Measurements from ENCODE around the gene CCDC120. TPM values are rescaled to one million over a fixed set of nuclear protein-coding genes. Genes with fewer than 3 reads are reported as not detected.

CCDC120 gene, protein sequence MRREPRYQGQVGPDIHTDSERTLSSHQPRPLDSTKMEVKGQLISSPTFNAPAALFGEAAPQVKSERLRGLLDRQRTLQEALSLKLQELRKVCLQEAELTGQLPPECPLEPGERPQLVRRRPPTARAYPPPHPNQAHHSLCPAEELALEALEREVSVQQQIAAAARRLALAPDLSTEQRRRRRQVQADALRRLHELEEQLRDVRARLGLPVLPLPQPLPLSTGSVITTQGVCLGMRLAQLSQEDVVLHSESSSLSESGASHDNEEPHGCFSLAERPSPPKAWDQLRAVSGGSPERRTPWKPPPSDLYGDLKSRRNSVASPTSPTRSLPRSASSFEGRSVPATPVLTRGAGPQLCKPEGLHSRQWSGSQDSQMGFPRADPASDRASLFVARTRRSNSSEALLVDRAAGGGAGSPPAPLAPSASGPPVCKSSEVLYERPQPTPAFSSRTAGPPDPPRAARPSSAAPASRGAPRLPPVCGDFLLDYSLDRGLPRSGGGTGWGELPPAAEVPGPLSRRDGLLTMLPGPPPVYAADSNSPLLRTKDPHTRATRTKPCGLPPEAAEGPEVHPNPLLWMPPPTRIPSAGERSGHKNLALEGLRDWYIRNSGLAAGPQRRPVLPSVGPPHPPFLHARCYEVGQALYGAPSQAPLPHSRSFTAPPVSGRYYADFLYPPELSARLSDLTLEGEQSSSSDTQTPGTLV
- 10.6 and 12.6 TPM in 2 replicates for total RNA-seq (2014; rRNA removed; shearing (Covaris generic))

DNA sequence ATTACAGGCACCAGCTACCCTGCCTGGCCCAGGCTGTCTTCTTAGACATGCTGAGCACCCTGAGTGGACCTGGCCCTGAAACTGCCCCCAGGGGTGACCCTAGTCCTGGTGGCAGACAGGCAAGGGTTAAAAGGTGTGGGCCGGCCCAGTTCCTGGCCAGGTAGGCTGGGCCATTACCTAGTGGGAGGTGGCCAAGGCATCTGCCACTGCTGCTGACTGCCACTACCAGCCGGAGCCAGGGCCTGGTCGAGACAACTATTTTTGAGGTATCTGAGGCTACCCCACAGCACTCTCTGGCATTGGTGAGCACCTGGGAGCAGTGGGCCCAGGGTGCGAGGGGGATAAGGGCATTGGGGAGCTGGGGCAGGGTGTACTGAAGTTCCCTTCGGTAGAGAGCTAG lies at the start of gene CCDC120:
Gene CCDC120, plus strand, starts transcription at position 206 of the 400 bp plus-strand sequence. CDS start 3,043 bp downstream, outside the sequence.
- peak; percentile 70 for DNase-seq (ENCODE audit: low spot score)

DNA sequence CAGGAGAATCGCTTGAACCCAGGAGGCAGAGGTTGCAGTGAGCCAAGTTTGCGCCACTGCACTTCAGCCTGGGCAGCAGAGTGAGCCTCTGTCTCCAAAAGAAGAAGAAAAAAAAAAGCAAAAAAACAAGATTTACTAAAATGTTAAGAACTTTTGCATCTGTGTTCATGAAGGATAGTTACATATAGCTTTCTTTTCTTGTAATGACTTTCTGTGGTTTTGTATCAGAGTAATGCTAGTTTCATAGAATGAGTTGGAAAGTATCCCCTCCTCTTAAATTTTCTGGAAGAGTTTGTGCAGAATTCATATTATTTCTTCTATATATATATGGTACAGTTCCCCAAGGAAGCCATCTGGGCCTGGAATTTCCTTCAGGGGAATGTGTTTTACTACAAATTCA lies 39.7 kb upstream of the CCDC120 start:
- DNase-seq (ENCODE audit: low spot score) = no peak

DNA sequence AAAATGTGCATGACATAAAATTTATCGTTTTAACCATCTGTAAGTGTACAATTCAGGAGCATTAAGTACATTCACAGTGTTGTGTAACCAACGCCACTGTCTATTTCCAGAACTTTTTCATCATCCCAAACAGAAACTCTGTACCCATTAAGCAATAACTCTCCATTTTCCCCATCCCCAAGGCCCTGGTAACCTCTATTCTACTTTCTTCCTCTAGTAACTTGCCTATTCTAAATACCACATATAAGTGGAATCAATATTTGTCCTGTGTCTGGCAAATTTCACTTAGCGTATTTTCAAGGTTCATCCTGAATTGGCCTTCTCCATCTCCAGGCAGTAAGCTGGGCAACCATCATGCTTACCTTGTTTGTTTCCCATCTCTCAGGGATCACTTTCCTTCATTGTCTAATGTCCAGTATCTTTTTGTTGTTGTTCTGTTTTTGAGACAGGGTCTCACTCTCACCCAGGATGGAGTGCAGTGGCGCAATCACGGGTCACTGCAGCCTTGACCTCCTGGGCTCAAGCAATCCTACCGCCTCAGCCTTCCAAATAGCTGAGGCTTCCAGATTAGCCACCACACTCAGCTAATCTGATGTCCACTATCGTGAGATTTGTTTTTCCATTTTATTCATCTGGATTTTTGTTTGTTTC lies 39.1 kb upstream of the CCDC120 start:
- DNase-seq (ENCODE audit: low spot score) = no peak

DNA sequence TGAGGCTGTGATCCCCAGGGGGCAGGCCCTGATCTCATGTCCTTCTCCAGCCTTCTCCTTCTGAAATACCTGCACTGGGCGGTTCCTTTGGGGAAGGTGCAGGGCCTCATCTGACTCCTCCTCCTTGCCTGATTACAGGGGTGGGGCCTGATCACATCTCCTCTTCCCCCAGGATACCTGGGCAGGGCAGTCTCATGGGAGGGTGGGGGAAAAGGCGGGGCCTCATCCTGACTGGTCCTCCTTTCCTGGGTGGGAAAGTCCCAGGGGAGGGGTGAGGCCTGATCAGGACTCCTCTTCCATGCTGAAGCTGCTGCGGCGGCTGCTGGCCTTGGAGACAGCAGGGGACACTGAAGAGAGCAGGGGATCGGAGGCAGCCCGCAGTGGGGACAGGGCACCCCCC lies 28.9 kb upstream of the CCDC120 start:
- DNase-seq (ENCODE audit: low spot score) = peak; percentile 70

DNA sequence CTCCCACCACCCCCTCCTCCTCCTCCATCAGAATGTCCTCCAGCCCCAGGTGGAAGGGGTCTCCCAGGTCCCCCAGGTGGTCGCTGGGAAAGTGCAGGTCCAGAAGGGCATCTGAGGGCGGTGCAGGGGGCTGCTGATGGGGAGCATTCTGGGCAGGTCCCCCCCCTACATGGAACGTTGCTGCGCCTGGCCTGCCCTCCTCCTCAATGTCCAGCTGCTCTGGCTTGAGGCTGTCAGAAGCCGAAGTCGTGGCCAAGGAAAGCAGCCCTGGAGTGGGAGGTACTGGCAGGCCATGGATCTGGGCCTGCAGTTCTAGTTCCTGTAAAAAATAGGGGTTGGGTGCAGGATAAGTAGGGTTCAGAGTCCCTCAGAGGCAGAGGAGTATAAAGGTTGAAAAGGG lies 28.5 kb upstream of the CCDC120 start:
- DNase-seq (ENCODE audit: low spot score) = no peak

DNA sequence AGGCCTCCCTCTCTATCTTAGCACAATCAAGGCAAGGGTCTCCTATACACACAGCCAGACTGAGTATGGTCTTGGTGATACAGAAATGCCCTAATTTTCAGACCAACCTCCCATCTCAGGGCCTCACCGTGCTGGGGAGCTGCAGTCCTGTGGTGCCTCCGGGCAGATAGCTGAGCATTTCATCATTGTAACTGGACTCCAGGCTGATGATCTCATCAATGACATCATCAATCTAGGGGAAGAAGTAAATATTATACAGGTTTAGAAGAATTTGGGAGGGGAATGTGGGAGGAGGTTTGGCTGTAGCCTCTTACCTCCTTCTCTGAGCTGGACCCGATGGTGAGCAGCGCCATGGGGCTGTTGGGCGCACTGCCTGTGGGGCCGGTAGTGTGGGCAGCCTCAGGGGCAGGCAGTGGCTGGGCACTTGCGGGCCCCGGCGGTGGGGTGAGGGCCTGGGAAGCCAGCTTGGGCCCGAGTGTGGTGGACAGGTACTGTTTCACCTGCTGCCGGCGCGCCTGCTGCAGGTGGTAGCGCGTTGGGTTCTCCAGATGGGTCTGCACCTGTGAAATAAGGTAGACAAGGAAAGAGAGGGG lies 20.8 kb upstream of the CCDC120 start:
- no peak for DNase-seq (ENCODE audit: low spot score)

DNA sequence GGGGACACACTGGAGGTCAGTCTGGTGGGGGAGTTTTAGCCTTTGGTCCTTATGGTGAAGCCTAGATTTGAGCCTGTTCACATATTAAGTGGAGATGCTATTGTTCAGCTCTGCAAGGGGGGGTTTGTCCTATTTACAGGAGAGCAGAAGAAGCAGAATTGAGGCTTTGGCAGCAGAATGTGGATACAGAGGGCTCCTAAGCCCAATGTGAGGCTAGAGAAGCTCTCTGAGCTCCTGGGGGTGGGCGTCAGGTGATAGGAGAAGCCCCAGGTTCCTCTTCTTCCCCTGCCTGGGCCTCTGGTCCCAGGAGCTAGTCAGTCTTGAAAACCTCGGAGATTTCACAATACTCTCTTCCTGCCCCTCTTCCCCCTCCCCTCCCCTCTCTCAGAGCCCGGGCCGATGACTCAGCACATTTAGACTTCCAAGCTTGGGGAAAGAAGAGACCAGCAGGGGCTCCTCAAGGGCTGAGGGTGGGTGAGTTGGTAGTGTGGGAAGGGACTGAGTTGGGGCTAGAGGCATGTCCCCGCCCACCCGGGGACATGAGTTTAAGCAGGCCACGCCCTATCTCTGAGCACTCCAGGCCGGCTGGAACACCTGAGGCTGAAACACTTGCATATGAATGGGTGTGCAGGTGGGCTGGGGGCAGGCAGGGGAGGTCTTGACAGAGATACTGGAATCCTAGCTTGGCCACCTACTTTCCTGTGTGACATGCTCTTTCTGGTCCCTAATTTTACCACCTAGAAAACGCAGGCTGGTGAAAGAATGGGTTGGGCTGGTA lies 19.0 kb upstream of the CCDC120 start:
- peak; percentile 74 for DNase-seq (ENCODE audit: low spot score)

DNA sequence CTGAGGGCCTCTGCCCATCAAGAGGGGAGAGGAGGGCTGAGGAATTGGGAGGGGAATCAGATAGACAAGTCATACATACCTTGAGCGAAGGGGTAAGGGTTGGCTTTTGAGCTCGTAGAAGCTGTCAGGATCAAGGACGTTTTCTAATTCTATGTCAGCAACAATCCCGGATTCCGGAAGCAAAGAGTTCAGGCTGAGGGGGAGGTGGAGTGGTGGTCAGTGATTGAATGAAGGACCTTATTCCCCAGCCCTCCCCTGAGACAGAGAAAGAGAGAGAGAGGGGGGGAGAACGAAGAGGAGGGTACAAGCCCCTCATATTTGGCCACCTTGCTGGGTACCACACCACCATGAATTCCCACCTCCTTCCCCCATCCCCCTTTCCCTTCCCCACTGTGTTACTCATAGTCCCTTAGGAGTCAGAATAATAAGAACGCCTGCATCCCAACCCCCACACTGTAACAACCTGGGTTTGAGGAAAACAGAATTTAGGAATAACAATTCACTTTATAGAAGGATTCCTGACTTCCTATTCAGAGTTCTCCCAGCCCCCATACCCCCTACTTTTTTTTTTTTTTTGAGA lies 18.3 kb upstream of the CCDC120 start:
- no peak for DNase-seq (ENCODE audit: low spot score)

DNA sequence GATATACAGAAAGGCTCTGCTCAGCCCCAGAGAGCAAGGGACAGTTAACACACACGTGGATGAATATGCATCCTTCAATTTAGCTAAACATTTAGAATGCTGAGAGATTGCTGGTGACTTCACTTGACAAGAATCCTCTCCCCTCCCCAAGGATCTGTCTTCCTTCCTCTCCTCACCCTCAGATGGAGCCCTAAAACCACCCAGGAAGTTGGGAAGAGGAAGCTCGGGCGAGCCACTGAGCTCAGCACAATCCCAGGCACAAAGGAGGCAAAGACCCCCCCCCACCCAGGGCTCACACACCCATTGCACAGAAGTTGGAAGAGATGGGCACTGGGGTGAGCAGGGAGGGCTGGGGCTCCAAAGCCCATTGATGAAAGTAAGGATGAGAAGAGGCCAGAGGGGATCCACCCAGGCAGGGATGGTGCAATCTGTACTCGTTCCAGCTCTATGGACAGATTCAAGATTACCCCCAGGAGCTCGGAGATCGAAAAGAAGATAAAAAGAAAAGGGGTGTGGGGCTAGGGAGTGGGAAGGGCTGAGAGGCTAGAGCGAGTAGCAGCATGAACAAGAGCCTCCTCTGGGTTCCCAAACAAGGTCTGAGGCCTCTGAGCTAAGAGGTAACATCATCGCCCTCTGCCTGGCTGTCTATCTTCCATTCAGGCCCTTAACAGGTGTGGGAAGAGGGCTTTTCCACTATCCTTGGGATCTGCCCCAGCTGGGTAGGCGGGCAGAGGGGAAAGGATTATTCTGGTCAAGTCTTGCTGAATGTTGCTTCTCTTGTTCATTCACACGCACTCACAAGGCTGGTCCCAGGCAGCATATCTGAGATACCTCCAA lies 16.8 kb upstream of the CCDC120 start:
- DNase-seq (ENCODE audit: low spot score) = no peak

DNA sequence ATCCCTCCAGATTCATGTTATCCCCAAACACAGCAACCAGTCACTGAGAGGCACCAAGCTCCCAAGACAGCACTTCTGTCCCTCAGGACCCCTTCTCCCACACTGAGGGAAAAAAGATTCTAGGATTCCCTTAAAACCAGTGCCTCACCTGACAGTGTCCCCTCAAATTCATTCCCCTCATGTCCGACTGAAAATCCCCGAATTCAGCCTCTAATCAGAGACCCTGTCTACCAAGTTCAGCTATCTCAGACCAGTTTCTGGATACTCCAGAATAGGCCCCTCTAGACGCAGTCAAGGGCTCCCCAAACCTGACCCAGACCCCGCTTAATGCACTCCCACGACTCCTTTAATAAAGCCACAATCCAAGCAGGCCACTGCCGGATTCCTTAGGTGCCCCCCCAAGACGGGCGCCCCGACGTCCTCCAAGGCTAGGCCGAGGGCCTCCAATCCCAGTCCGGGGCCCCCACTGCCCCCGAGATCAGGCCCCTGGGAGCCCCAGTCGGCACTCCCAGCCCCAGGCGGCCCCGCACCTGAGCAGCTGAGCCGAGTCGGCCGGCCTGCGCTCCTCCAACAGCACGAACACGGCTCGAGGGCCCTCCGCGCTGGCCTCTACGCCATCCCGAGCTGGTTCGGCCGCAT lies 16.1 kb upstream of the CCDC120 start:
- DNase-seq (ENCODE audit: low spot score) = peak; percentile 39

DNA sequence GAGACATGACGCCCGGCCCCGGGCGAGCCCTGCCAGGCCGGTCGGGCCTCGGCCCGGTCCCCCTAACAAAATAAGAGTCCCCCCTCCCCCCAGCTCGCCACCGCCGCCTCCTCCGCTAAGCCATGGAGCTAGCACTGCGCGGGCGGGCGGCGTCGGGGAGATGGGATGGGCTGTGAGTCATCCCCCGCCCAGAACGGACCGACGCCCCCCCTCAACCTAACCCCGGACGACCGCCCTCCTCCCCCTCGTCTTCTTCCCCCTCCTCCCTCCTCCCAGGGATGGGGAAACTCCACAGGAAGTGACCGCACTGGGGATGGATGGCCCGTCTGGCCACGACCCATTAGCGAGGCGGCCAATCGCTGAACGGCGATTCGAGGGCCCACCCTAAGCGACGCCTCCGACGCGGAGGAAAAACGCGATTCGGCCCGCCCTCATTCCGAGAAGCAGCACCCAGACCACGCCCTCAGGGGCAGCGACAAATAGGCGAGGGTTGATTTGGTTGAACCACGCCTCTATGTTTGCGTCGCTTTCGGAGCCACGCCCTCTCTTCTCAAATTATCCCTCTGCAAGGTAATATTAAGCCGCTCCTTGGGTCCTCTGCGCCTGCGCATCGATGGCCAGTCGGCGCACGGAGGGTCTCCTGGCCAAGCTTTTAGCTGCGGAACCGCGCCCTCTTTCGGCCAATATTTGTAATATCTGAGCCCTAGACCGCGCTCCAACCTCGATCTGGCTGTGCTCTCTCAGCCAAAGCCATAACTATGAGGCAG lies 15.4 kb upstream of the CCDC120 start, which contains the start of gene TFE3:
Gene TFE3, minus strand, starts transcription at position 138 of the 767 bp plus-strand sequence. Its CDS starts 131 bp downstream, at position 7.
- peak; percentile 98 for DNase-seq (ENCODE audit: low spot score)

DNA sequence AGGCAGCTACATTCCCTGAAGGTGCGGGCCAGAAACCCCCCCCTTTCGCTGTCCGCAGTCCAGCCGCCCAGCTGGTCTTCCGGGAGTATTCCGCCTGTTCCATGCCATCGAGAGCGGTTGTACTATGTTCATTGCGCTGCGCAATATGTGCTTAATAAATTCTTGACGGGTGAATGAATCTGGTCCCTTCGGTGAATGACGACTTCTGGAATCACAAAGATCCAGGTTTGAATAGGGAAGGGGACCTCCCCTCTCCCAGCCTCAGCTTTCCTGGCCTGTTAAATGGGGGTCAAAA lies 14.9 kb upstream of the CCDC120 start:
- DNase-seq (ENCODE audit: low spot score) = no peak

DNA sequence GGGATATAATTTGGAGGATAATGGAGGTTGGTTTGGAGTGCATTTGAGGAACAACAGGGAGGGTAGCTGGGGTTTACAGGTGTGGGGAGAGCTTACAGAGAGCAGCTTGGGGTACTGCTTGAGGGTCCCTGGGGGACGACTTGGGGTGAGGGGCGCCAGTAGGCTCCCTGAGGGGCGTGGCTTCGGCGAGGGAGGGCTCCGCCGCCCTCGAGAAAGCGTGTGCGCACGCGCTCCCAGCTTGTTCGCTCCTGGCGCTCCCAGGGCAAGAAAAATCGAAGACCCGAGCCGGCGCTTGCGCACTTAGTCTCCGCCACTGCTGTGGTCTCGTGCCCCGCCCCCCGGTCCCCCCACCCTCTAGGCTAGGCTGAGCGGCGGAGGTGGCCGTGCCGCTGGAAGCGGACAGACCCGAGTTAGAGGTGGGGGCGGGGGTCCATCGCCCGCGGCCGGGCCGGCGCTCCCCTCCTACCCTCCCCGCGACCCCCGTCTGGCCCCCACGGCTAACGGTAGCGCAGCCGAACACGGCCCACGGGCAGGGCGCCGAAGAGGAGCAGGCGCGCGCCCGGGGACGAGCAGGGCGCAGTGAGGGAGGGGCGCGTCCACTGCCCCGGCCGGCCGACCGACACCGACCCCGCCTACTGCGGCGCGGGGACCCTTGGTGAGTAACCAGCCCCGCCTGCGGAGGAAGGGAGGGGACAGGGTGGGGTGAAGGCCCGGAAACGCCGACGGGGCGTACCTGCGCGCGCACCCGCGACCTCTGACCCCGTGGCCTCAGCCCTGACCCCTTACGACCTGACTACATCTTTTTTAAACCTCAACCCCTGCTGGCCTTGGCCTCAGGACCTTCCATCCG lies 5.4 kb upstream of the CCDC120 start:
- DNase-seq (ENCODE audit: low spot score) = no peak

DNA sequence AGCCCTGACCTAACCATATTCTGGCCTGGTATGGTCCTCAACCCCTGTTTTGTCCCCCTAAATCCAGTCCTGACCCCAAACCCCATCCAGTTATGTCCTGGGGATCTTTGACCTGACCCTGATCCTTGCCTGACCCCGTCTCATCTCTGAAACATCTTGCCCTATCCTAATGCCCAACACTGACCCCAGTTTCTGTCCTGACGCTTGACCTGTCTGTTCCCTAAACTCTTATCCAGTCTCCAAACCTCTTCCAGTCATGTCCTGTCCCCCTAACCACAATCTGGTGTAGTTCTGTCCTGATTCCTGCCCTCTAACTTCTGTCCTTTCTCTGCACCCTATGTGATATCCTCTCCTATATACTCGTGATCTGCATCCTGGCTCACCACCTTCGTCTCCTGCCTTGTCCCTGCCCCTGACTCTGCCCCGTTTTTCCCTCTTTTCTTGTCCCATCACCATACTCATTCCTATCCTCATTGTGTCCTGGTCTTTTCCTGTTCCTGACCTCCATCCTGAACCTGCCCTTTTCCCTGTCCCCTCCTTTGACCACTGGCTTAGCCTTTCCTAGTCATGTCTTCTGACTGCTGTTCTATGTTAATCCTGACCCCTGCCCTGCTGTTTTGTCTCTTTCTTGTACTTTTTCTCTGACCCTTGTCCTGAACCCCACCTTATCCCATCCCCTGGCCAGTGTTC lies 4.6 kb upstream of the CCDC120 start:
- no peak for DNase-seq (ENCODE audit: low spot score)

DNA sequence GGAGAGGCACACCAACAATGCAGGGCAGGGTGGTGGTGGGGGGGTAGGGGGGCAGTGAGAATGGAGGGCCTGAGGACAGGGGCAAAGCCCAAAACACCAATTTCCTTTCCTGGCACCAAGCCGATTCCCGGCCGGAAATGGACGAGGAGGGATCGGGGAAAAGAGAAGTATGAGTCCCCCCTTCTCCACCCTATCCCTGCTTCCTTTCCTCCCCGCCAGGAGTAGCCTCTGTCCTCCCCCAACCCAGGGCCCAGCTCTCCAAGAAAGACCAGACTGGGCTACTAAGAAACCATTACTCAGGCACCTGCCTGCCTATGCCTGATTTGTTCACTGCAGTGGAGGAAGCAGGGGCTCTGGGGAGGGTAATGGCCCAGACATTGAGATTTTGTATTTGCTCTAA lies 402 bp downstream of the CCDC120 start:
- DNase-seq (ENCODE audit: low spot score) = peak; percentile 36

DNA sequence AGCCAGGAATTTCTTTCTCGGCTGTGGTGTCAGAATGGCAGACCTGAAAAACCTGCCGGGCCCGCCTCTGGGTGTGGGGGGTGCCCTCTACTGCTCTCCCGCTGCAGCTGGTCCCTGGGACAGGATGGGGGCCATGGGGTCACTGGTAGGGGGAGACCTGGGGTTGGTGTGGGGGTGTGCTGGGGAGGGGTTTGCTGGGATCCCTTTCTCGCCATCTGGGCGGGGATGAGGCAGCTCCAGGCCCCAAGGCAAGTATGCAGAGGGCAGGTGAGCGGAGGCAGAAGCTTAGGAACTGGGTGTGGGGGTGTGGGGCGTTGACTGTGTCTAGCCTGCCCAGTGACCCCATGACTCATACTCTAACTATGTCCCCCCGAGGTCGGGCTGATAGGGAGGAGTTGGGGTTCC lies 884 bp downstream of the CCDC120 start:
- peak; percentile 49 for DNase-seq (ENCODE audit: low spot score)

DNA sequence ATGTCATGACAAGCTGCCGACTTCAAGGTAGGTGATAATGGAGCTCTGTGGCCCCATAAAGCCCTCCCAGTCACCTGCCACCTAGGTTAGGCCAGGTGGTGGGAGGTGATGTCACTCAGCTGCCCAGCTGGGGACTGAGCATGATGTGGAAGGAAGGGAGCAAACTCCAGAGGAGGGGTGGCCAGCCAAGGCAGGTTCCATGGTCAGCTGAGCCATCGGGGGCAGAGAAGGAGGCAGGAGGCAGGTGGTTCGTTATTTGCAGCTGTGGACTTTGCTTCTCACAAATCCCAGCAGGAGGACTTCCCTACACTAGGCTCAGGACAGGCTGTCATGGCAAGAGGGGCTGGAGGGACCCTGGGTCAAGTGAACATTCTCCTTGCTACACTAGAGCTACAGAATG lies 2.1 kb downstream of the CCDC120 start:
- DNase-seq (ENCODE audit: low spot score) = no peak

Measured in HT-29 (cell line).